Activated effector memory CD4-positive, alpha-beta T cell treated with anti-CD3 and anti-CD28 coated beads, Interleukin-2, amount 50 U/mL, for 16 hours (primary cell): ENCODE measurements around the gene RIMS3.
"Not testable (repeated sequence)": the region's sequence is repeated elsewhere in the genome, so short reads cannot be mapped to it uniquely, and the experiment has no call there.

Source experiments
- DNase-seq: peaks from one replicate; pipeline ENCODE4 v3.0.0-alpha.2; 2020

RIMS3 gene

DNA sequence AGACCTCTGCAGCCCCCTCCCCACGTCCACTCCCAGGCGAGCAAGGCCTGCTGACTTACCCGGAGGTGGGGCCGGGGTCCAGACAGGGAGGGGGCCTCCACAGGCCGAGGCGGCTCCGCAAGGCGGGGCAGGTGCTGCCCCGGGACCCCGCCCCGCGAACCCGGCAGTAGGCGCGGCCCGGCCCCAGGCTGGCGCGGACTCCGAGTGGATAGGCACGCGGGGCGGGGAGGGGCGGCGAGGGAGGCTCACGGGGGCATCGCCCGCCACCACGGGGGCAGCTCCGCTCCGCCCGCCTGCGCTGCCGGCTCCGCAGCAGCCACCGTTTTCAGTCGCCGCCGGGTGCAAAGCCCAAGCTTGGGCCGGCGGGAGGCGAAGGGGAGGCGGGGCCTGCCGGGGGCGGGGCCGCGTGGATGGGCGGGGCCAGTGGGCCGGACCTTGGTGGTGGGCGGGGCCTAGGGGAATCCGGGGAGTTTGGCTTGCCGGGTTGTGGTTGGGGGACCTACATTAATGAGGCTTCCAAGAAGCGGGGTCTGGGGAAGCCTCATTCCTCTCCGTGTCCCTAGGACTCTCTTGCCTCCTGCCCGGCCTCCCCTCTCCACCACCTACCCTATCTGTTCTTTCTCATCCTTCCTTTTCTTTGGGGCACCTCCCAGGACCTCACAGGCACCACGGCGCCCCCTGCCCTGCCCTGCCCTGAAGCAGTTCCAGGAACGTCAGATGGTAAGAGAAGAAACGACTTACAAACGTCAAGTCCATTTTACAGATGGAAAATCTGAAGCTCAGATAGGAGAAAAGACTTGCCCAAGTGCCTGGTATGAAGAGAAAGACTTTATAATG is at the start of gene RIMS3:
Gene RIMS3, minus strand, starts transcription at position 348 of the 837 bp plus-strand sequence. CDS start 23,757 bp downstream, outside the sequence.
- DNase-seq = peak; percentile 94

DNA sequence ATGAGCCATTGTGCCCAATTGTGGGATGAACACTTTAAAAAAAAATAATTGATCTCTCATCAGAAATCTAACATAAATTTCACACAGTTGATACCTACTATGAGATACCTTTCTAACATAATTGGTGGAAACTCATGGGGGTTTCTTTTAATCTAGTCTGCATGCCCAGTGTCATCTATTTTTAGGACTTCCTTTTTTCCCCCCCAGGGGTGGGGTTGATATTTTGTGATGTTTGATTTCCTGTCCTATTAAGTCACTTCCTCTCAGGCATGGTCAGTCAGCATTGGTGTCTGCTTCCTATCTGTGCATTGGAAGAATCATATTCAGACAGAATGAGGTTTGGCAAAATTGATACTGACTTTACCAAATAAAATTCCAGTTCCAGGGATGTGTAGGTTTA is 47.5 kb upstream of the RIMS3 start:
- no peak for DNase-seq

DNA sequence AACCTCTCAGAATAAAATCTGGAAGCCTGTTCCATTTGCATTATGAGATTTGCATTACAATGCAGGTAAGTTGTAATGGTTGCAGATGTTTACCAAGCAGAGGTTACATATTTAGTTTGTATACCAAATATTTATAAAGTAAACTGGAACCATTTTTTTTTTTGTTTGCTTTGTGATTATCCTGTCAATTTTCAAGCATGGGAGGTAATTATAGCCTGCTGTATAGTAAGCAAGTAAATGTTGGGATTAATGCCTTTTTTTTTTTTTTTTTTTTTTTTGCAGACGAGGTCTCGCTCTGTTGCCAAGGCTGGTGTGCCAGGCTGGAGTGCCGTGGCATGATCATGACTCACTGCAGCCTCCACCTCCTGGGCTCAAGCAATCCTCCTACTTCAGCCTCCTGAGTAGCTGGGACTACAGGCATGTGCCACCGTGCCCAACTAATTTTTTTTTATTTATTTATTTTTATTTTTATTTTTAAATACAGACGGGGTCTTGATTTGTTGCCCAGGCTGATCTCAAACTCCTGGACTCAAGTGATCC is 47.0 kb upstream of the RIMS3 start:
- no peak for DNase-seq

DNA sequence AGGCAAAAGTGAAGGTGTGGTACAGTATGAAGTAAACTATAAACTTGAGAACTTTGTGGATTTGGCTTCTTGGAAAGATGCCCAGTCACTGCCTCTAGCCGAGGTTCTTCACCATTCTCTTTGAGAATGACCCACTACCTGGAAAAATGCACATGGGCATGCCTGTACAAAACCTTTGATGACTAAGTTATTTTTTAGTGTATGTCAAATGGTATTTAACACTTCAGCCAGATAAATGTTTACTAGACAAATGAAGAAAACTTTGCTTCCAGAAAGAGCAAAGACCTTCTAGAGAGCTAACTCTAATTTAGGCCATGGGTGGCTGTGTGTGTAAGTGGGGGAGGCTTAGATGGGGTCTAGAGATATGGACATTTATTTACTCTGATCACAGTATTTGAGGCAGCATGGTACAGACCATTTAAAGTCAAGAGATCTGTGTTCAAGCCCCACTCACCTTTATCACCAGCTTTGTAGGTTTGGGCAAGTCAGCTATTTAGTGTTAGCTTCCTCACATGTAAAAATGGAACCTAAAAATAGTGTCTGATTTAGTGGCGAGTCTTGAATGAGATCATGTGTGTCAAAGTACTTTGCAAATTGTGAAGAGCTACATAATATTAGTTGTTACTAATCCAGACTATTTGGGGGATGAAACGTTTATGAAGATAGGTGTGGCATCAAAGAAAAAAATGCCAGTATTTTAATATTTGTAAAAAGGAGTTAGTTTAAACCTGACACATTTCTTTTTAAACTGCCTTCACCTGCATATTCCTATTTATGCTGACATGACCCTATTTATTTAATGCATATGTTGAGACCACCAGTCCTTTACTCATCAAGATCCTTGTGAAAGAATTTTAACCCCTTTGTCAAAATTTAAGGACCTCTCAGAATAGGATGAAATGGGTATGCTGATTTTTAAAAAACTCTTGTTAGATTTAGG is 46.3 kb upstream of the RIMS3 start:
- DNase-seq = no peak

DNA sequence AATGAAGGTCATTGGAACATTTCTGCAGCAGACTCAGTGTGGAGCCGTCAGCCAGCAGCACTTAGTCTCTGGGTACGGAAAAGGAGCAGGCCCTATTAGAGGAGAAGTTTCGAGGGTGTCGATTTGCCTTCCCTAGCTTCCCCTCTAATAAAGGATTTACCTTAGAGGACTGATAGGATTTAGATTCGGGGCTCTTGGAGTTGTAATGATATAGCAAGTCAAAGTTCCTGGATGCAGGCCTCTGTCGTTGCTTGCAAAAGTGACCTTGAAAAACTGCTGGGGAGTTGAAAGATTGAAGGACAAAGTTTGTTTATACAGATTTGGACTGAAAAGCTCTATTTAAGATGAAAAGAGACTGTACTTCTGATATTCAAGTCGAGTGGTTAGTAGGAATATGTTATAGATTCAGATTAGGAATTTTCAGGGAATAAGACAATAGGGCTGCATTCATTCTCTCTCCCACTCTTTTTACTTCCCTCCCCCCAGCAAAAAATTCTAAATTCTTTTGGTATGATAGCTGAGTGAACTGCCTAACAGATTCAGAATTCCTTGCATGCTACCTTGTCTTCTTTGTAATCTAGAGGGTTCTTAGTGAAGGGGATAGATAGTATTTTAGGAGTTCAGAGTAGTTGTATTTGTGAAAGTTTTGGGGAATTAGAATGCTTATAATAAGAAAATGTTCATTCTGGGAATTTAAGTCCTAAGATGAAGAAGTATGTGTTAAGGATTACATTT is 45.3 kb upstream of the RIMS3 start:
- DNase-seq = no peak

DNA sequence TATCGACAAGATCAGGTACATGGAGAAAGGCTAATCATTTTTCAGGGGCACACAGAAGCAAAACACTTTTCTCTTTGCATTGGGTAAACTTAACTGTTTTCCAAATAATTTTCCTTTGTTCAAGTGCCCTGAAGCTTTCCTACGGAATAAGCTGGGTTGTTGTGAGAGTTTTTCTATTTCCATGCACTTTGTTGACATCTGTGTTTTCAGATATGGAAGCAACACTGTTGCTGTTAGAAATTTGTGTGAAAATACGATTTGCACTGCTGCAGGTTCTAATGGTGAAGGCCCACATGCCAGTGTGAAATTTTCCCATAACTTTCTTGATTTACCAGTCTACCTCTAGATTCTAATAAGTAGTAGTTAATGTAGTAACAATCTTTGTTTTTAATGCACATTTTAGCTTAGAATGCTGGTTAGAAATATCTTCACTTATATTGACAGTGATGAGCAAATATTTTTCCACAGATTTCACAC is 44.4 kb upstream of the RIMS3 start:
- DNase-seq = no peak

DNA sequence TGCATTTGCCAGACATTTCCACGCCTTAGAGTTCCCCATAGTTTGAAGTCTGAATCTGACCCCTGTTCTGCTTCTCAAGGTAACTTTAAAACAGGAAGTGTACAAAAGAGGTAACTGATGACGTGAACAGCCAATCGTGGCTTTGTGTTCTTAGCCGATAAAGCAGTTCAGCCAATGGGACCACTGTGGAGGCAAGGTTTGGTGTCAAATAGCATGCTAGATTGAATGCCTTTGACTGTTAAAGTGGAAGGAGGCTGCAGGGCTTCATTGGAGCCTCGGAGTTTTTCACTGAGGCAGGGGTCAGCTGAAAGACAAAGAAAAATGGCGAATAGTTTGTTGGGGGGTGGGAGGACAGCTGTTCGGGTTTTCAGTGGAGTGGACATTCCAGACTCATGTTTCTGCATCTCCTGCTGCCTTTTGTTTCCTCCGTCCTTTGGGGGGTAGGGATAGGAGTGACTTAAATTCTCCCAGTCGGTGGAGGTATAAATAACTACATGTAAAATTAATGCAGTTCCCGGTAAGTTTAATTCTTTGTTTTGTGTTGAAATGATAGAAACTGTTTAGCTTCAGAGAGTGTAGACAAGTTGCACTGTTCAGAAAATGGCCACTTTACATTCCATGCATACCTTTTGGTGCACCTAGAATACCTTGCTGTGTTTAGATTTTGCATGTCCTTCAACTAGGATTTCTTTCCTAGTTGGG is 43.8 kb upstream of the RIMS3 start:
- DNase-seq = peak; percentile 87

DNA sequence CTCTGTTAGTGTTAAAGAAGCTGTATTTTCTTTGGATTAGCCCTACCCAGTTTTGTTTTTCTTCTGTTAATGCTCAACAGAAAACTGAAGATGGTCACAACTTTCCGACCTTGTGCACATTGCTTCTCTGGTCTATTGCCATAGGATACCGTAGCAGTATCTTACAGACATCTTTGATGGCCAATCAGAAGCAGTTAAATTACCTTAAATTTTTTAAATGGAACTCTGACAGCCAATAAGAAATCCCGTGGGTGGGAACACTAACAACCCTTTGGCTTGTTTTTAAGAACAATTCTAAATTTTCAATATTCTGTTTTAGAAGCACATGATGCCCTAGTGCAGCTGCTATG is 43.2 kb upstream of the RIMS3 start:
- DNase-seq = no peak

DNA sequence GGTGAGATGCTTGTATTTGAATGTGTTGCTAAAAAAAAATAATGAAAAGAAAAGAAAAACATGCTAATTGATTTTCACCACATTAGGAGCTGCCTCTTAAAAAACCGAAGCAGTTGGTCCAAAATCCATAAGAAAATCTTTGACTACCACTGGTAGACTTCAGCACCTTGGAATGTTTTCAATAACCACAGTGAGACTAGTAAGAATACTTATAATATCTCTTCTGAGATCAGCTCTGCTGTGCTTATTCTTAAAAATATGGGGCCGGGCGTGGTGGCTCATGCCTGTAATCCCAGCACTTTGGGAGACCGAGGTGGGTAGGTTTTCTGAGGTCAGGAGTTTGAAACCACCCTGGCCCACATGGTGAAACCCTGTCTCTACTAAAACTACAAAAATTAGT is 41.1 kb upstream of the RIMS3 start:
- DNase-seq = no peak

DNA sequence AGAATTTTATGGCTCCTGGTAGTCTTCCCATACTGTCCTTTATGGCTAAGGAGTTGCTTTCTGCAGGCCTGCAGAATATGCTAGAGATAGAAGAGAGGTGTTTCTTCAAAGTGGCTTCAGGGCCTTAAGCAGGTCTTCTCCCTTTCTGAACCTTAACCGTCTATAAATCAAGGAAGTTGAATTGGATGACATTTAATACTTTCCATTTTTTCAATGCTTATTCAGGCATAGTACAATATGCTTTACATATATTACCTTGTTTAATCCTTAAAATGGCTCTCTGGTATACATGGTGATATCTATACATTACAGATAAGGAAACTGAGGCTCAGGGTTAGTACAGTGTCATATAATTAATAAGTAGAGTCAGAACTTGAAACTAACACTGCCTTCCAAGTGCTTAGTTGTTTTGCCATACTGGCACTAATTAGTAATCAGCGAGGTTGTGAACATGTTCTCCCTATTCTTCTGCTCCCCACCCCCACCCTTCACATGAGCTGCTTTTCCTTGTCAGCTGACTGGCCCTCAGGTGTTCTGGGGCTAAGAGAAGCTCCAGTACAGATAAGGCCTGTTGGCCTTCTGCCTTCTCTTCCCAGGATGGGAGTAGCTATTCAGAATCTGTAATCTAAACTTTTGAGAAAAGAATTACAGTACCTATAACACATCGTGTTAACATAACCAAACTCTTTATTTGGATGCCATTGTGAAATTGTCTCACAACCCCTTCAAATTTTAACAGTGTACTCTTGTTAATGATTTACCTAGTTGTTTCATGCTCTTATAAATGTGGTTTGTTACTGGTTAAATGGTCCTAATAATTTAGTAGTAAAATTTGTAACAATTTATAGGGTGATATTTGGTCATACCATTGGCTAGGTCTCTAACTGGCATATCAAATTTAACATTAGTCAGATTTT is 39.6 kb upstream of the RIMS3 start:
- DNase-seq = no peak

DNA sequence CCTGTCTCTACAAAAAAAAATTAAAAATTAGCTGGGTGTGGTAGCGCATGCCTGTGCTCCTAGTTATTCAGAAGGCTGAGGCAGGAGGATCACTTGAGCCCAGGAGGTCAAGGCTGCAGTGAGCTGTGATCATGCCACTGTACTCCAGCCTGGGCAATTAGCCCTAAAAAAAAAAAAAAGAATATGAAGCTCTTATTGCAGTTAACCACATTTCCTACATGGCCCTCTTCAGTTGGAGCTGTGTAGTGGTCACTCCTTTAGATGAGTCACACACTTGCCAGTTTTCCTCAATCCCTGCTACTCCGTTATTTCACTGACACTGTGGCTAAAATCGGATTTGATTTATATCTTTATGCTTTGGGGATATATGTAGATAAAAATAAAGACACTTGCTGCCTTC is 37.8 kb upstream of the RIMS3 start:
- DNase-seq = no peak

DNA sequence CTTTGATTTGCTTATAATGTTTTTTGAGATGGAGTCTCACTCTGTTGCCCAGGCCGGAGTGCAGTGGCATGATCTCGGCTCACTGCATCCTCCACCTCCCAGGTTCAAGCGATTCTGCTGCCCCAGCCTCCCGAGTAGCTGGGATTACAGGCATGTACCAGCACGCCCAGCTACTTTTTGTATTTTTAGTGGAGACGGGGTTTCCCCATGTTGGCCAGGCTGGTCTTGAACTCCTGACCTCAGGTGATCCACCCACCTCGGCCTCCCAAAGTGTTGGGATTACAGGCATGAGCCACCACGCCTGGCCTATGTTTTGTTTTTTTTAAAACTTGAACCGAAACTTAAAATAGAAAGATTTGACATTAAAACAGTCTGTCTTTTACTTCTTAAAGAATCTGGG is 37.3 kb upstream of the RIMS3 start:
- not testable (repeated sequence) for DNase-seq

DNA sequence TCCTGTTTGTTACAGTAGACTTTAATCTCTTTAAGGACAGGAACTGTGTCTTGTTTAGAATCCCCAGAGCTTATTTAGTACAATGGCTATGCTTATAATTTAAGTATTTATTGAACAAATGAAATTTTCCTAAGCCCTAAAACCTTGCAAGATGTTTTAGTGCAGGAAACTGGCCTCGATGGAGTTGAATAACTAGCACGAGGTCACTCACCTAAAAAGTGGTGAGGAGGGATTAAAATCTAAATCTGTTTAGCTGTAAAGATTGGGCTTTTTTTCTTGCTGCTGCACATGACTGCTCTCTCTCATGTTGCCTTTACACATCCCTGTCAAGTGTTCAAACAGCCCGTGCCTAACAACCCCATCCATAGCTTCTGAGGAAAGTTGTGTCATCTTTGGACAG is 36.2 kb upstream of the RIMS3 start:
- DNase-seq = no peak

DNA sequence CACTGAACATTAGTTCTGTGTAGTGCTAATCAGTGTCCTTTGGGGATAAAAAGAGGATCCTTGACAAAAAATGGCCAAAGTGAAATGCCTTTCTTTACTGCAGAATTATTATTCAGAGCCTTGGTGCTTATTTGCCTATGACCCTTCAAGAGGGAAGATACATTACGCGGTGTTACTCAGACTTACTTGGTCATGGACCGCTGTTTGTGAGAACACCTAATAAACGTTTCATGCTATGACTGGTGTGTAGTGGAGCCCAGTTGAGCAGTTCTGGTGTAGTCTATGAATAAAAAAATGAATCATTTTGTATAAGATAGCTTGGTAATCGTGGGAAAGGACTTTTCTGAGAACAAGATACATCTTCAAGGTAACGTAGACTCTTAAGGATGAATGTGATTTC is 34.3 kb upstream of the RIMS3 start:
- DNase-seq = no peak

DNA sequence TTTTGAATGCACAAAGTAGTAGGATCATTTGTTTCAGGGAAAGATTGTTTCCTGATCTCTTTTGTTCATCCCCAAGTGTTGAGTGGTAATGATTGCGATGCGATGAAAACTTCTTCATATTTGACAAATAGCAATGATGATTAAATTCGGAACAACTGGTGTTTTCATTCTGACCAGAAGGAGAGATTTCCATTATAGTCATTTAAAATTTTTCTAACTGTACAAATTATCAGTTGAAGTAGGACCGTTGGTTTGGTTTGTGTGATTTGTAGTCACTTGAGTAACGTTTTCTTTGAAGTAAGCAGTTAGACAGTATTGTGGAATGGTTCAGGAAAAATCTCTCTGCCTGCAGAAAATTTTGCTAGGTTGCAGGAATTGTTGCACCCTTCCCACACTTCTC is 32.0 kb upstream of the RIMS3 start:
- DNase-seq = no peak

DNA sequence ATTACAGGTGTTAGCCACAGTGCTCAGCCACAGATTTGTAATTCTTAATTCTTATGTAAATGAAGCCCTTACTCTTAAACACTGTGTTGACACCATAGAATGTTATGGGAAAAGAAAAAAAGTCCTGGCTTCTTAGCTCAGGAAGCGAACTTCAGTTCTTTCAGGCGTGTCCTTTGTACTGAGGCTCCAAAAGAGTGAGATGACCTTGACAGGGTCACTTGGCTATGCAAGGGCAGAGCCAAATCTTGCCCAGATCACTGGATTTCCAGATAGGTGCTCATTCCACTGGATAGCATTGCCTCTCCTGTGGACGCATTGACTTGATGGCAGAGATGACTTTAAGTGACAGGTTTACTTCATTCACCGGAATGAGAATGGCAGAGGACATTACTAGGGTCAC is 30.8 kb upstream of the RIMS3 start:
- DNase-seq = no peak

DNA sequence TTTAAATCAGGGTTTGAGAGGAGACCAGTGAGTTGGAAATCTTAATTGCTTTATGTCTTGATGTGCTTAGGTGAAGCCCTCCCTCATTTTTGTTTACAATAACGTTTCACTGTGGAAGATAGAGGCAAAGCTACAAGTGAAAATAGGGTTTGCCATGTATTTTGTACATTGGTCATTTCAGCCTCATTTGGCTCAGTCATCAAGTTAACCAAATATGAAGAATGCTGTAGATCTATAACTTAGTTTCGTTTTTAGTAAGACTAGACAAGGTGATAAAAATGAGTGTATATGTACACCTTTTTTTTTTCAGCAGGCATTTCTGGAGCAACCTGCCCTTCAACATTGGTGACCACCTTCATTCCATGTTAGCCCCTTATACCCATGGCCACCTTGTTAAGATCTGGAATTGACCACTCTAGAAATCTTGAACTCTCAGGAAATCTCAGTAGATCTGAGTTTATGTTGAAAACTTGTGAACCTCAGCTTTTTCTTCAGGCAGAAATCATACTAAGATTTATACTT is 28.9 kb upstream of the RIMS3 start:
- DNase-seq = no peak

DNA sequence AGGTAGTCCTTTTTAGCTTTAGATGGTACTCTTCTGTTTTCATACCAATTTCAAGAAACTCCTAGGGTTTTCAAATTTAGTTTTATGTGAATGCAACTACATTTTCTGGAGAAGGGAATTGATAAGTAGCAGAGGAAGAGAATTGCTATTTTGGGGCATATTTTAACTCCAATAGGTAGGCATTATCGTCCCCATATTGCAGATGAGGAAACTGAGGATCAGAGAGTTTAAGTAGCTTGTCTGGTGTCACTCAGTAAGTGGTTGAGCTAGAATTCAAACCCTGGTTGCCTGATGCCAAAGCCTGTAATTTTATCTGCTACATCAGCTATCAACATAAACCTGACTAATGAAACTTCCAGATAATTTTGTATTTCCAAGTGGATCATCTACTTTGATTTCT is 27.9 kb upstream of the RIMS3 start:
- no peak for DNase-seq

DNA sequence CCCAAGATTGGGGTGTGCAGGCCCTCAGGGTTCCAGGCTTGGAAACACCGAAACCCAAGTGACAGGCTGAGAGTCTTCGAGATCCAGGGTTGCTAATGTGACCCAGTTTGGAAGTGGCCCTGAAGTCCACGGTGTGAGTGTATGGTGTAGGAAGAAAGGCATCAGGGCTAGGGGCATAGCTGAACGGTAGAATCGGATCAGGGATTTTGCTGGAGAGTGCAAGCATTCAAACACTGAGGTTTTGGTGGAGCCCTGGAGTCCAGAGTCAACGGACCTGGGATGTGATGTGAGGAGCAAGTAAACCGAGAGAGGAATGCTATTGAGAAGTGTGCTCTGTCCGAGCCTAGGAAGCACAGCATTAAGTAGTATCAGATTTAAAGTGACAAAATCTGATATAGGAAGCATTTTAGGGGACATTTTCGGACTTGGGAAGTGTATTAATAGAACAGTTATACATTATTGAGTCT is 27.0 kb upstream of the RIMS3 start:
- no peak for DNase-seq

DNA sequence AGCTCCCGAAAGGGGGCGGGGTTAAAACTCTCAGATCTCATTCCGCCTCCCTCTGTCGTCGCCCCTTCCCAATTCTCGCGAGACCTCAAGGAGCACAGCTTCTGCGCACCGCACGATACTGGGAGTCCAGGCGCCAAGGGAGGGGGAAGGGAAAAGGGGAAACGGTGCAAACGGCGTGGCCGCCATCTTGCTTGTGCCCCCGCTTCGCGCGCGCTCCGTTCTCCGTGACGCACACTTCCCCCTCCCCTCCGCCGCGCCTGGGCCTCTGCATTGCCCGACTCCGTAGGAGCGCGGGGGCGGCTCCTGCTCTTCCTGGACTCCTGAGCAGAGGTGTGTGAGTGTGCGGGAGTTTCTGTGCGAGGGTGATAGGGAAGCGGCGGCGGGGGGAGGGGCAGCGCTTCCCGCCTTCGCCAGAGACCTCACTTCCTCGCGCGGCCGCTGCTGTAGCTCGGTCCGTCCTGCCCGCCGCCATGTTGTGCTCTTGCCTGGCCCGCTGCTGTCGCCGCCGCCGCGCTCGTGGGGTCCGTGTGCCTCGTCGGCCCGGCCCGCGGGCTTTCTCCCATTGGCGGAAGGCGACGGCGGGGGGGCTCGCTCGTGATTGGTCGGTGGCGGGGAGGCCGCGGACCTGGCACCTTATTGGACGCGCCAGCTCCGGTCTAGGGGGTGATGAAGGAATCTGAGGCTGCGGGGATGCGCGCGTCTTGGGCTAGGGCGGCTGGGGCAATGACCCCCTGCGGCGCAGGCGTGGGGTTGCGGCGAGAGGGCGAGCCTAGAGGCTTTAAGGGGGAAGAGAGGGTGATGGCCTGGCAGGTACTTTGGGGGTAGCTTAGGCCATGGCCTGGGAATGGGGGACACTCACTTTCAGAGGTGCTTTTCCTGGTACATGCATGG is 26.3 kb upstream of the RIMS3 start, which contains the start of gene NFYC:
Gene NFYC, plus strand, starts transcription at position 167 of the 891 bp plus-strand sequence. CDS start 47,140 bp downstream, outside the sequence.
- peak; percentile 97 for DNase-seq
